GM18519 (cell line): ENCODE data around the gene ESCO1.
"Not testable (repeated sequence)": the region's sequence is repeated elsewhere in the genome, so short reads cannot be mapped to it uniquely, and the experiment has no call there.

Source experiments
- ATAC-seq: cut with Tn5 transposase; IDR thresholded peaks from one replicate; pipeline ENCODE4 v1.9.1; 2021; ENCODE audit warnings: mild to moderate bottlenecking, moderate library complexity; ENCODE audit not compliant: unreplicated experiment, low FRiP score

The ESCO1 gene

DNA sequence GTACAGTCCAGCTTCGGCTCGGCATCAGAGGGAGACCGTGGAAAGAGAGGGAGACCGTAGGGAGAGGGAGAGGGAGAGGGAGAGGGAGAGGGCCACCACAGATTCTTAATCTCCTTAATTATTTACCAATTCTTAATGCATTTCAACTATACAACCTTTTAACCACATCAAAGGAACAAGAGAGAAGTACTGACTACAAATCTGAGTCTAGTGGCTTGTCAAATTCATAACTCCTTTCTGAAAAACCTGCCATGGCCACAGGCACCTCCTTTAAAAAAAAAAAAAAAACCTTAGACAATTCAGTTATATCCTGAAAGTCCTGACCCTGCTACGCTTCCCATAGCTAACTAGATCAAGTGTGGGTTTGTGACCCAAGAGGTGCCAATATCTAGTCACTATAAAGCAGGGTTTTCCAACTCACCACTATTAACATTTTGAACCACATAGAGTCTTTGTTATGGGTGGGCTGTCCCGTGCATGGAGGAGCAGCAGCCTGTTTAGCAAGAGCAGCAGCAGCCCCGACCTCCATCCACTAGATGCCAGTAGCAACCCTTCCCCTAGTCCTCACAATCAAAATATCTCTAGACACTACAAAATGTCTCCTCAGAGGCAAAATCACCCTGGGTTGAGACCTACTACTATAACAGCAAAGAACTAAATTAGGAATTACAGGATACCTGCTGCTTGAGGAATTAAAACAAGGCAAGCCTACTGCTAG is 6.8 kb downstream of the ESCO1 start:
- ATAC-seq = no peak

- ATAC-seq = not testable (repeated sequence)
Observed at GRCh38 chr18:21592361-21592760, 8.1 kb downstream of the ESCO1 start.

- no peak for ATAC-seq
Observed at GRCh38 chr18:21584391-21584790, 16.1 kb downstream of the ESCO1 start.

GRCh38 chr18:21575656-21576055 is 24.8 kb downstream of the ESCO1 start:
- no peak for ATAC-seq

DNA sequence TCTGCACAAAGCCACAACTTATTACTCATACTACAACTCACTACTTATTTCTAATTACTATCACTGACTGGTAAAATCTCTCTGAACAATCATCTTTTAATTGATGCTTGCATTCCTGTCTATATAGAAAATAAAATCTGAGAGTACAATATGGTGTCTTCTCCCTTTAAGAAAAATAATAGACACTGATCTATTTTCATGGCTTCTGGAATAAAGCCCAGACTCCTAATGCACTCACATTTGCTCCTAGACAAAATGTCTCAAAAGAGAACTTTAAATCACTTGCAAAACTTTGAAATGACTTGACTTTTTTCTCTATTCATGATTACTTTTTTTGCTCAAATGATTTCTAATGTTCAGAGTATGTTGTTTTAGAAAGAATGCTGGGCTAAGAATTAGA is 28.7 kb downstream of the ESCO1 start:
- no peak for ATAC-seq

- ATAC-seq = no peak
Observed at GRCh38 chr18:21559195-21559594, 41.3 kb downstream of the ESCO1 start.

DNA sequence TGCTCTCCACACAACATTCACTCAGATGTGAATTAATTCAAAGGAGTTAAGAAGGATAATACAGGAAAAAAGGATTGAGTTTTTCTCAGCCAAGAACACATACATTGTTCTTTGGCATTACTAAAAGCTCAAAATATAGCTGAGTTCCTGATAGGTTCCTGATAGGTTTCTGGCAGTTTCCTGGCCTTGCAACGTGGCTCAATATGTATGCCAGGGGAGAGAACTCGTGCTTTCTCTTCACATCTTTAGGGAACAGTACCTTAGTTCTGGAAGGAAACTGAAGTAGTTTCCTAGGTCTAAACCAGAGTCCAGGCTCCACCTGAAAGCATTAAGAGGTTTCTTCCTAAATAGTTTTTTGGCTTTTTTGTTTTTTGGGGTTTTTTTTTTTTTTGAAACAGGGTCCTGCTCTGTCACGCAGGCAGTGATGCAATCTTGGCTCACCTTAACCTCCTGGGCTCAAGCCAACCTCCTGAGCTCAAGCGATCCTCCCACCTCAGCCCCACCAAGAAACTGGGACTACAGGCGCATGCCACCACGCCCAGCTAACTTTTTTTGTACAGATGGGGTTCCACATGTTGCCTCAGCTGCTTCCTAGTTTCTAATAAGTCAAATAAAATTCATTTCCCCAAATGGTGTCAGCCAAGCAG is 42.8 kb downstream of the ESCO1 start:
- ATAC-seq = no peak

DNA sequence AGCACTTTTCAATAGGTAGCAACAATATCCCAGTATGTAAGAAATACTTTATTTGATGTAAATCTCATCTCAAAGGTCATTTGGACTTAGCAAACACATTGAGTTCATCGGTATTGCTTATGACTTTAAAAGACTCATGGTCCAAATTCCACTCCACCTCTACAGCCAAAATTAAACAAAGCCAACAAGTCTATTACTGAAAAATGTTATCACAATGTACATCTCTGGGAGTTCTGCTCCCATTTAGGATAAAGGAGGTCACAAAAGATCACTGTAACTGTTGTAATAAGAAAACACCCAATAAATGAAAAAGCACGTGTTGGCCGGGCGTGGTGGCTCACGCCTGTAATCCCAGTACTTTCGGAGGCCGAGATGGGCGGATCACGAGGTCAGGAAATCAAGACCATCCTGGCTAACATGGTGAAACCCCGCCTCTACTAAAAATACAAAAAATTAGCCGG is 50.0 kb downstream of the ESCO1 start:
- ATAC-seq = no peak

DNA sequence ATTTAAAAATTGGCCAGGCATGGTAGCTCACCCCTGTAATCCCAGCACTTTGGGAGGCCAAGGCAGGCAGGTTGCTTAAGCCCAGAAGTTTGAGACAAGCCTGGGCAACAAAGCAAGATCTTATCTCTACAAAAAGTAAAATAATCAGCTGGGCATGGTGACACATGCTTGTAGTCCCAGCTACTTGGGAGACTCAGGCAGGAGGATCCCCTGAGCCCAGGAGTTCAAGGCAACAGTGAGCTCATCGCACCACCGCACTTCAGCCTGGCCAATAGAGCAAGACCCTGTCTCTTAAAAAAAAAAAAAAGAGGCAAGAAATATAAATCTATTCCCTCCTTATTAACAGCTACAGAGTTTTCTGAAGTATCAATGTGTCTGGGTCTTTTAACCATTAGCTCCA is 51.9 kb downstream of the ESCO1 start:
- ATAC-seq = no peak

DNA sequence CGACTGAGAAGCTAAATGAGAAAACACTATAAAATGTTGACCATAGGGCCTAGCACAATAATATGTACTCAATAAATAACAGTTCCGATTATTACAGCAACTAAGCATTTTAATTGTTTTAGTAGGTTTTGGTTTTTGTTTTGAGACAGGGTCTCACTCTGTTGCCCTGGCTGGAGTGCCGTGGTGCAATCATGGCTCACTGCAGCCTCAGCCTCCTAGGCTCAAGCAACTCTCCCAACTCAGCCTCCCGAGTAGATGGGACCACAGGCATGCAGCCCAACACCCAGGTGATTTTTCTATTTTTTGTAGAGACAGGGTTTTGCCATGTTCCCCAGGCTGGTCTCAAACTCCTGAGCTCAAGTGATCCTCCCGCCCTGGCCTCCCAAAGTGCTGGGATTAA is 54.1 kb downstream of the ESCO1 start:
- no peak for ATAC-seq

DNA sequence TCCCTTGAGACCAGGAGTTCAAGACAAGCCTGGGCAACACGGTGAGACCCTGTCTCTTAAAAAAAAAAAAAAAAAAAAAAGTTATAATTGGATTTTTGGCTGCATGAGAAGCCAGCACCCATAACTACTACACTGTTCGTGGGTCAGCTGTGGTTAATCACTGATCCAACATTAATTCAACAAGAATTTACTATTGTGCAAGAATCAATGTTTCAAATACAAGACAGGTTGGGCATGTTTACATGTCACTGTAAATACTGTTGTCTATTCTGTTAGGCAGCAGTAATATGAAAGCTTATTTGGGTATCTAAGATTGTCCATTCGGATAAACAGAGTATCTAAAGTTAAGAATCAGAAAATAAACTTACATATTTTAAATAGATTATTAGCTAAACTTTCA is 62.3 kb downstream of the ESCO1 start:
- no peak for ATAC-seq

GRCh38 chr18:21534327-21534726 is 66.2 kb downstream of the ESCO1 start:
- ATAC-seq = no peak

DNA sequence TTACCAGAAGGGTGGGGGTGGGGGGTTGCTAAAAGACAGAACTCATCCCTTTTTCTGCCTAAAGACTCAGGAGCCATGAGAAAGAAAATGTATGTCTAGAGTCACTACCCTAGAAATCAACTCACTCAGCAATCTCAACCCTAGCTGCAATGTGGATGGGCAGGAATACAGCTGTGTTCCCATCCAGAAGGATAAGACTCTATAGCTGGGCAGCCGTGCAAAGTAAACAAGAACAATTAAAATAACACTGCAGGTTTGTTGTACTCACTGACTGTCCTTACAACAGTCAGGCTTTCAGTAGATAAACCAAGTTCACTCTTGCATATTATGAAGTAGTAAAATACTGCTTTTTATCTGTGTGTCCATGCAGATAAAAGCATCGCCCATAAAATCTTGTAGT is 74.0 kb downstream of the ESCO1 start:
- ATAC-seq = no peak

DNA sequence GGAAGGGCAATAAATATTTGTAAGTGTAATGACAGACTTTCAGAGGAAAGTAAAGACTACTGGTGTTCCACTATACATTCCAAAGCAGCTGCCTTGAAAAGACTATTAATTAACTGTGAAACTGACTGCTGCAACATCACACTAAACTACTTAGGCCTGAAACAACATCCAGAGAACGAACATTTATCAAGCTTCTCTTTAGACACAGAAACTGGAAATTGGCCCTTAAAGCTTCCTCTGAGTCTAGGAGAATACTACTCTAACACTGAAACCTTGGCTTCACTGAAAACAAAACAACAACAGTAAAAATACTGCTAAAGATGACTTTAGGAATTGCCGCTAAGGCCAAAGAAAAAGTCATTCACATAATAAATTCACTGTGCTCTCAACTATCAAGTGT is 74.6 kb downstream of the ESCO1 start:
- ATAC-seq = no peak

DNA sequence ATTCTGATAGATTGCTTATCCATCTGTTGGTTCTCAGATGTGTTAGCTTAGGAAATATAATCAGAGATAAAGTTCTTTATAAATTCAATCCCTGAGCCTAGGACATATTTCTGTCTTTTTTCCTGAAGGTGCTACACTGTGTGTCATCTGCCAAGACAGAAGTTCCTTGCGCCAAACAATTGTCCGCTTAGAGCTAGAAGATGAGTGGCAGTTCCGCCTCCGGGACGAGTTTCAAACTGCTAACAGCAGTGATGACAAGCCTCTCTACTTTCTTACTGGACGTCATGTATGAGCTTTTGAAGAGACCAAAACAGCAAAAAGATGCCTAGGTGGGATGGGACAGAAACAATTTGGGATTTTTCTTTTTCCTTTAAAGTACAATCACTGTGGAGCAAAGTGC is 78.0 kb downstream of the ESCO1 start:
- no peak for ATAC-seq

DNA sequence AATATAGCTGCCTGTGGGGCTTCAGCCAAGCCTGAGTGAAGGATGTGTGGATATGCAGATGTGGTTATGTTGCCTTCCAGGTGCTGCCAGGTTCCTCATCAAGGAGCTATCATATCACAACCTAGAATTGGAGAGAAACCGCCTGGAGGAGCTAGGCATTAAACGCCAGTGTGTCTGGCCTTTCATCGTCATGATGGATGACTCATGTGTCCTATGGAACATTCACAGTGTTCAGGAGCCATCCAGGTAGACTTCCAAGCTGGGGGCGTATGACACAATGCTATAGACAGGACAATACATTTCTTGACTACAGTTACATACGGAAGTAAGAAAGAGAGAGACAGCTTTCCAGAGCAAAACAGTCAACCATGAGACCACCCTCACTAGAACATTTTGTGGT is 86.8 kb downstream of the ESCO1 start:
- ATAC-seq = no peak

GRCh38 chr18:21513292-21513691 is 87.2 kb downstream of the ESCO1 start:
- no peak for ATAC-seq

DNA sequence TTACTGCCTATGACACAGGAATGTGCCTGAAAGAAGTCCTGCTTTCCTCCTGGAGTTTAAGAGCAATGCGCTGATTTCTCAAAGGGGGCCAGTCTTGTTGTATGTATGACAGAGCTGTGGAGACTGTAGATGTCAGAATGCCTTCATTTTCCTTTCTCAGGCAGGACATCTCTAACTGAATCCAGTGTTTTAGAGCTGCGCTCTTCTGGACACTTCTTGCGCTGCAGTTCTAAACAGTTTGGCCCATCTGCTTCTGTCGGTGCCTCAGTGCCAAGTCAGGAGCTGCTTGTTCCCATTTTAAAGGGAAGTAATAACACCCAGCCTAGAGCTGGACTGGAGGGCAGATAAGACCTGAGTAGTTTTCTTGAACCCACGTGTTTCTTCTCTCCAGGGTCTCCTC is 91.4 kb downstream of the ESCO1 start:
- no peak for ATAC-seq

DNA sequence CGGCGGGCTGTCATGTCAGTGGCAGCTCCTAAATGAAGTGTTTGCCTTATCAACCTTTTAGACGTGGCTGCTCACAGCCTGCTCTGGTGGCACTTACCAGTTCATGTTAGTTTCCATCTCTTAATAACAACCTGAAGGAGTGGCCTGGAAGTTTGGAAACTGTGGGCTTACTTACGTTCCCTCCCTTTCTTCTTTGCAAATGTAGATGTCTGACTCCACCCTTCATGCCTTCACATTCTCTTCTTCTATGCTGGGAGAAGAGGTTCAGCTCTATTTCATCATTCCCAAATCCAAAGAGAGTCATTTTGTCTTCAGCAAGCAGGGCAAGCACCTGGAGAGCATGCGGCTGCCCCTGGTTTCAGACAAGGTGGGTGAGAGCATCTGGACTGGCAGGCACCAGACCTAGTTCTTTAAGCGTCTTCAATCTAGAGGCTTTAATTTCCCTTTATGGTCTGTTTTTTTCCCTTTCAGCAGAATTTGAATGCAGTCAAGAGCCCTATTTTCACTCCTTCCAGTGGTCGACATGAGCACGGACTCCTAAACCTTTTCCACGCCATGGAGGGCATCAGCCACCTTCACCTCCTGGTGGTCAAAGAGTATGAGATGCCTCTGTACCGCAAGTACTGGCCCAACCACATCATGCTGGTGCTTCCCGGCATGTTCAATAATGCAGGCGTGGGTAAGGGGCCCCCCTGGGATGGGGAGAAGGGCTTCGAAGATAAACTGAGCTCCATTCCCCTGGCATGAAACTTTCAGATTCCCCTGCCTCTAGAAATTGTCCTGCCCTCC is 92.4 kb downstream of the ESCO1 start:
- no peak for ATAC-seq

DNA sequence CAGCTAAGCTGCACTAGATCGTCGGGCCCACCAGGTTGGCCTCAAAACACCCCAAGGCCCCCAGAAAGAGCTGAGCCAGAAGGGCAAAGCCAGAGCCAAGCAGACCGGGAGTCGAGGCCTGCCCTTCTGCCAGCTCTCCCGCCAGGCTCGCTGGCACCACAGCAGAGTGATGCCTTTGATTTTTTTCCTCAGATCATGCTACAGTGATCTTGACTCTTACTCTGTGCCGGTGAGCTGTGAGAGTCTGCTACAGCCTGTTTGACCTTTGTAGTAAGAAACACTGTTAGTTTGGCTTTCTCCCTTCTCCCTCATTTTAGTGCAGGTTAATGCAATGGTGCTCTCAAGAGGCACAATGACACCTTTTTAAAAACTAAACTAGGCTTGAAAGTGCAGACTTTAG is 97.8 kb downstream of the ESCO1 start:
- ATAC-seq = no peak

DNA sequence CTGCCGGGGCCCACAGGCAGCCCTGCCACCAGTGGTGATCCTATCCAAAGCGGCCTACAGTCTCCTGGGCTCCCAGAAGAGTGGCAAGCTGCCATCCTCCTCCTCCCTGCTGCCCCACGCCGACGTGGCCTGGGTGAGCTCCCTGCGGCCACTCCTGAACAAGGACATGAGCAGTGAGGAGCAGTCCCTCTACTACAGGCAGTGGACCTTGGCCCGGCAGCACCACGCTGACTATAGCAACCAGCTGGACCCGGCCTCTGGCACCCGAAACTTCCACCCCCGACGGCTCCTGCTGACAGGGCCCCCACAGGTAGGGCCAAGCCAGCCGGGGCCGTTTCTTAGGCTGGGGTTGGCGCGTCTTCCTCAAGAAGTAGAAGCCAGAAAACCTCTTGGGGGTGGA is 100.5 kb downstream of the ESCO1 start:
- no peak for ATAC-seq
